Measurements from ENCODE around the gene BRMS1.

The BRMS1 gene

GRCh38 chr11:66341502-66342126, 3.3 kb downstream of the BRMS1 start:
- Histone ChIP-seq H3K23ac (ENCODE audit: low read length) (no peak overlapping the region), H3K27me3 (ENCODE audit: insufficient read depth, low read length) (no peaks in the 10 kb centered on the region), H4K8ac (ENCODE audit: low read depth, low read length) (no peak overlapping the region), H3K27ac (ENCODE audit: low read depth, low read length) (no peak overlapping the region), H3K14ac (ENCODE audit: low read length) (no peak overlapping the region), H2BK12ac (ENCODE audit: low read length) (no peak overlapping the region), H3K4ac (ENCODE audit: low read depth, low read length) (no peak overlapping the region), H3K79me2 (ENCODE audit: control insufficient read depth, insufficient read depth, low read length, poor library complexity) (peaks cover 5% of the 10 kb centered on the region), H3K4me3 (ENCODE audit: low read depth, low read length) (no peak overlapping the region), H4K91ac (ENCODE audit: low read depth, low read length) (no peak overlapping the region), H2AK5ac (ENCODE audit: low read length) (no peak overlapping the region), H2BK120ac (ENCODE audit: insufficient read depth, low read length, poor library complexity) (no peak overlapping the region), H3K79me1 (ENCODE audit: low read length) (peaks cover 3% of the 10 kb centered on the region), H3K4me2 (ENCODE audit: low read length) (no peak overlapping the region), H3K18ac (ENCODE audit: low read length) (no peak overlapping the region), H3K9ac (ENCODE audit: low read length) (no peak overlapping the region), H3K9me3 (ENCODE audit: insufficient read depth, low read depth, low read length) (peaks cover 4% of the 10 kb centered on the region), H4K12ac (ENCODE audit: low read depth, low read length) (no peak overlapping the region), H2AFZ (ENCODE audit: insufficient read depth, low read length, poor library complexity) (no peak overlapping the region), H3K4me1 (ENCODE audit: control insufficient read depth in 1 of 2, insufficient read depth in 2 of 2, low read length in 2 of 2) (peaks cover 5 to 6% of the 10 kb centered on the region in 2 experiments), H3K36me3 (ENCODE audit: control insufficient read depth in 1 of 2, insufficient read depth in 2 of 2, low read length in 2 of 2) (peaks cover 46 to 47% of the 10 kb centered on the region in 2 experiments), H2BK5ac (ENCODE audit: low read depth, low read length, poor library complexity) (no peak overlapping the region)
- WGBS (ENCODE audit: extremely low coverage, insufficient coverage, insufficient read length) = no CpG with 5 or more reads among the region's 21 CpGs
- no peak for DNase-seq

- no peak overlapping the region for H4K8ac ChIP-seq (ENCODE audit: low read depth, low read length)
- no CpG with 5 or more reads among the region's 28 CpGs for WGBS (ENCODE audit: extremely low coverage, insufficient coverage, insufficient read length)
These were observed 4.1 kb downstream of the BRMS1 start for GRCh38 chr11:66340596-66341501.

DNA sequence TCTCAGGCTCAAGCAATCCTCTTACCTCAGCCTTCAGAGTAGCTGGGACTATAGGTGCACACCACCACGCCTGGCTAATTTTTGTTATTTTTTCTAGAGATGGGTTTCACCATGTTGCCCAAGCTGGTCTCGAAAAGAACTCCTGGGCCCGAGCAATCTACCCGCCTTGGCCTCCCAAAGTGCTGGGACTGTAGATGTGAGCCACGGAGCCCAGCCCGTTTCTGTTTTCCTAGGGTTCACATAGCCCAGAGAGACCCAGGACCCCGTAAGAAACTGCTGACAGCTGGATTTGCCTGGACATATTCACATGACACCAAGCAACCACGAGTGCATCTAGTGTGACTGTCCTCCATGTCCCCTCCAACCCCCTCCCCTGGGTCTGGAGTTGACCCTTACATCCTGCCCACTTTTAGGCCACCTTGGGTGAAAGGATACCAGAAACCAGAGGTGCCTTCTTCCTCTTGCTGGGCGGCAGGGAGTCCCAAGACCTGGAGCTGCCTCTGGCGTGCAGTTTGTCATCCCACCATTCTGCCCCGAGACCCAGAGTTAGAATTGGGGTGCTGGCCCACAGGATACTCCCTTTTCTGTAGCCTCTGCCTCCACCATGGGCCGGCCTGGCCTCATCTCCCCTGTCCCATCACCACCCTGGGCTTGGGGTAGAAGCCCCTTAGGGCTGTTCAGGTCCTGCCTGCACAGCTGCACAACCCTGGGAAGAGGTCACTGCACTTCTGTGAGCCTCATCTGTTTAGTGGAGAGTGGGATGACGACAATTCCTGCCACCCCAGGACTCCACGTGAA, 5.0 kb downstream of the BRMS1 start:
- Histone ChIP-seq H3K27me3 (ENCODE audit: insufficient read depth, low read length) (no peaks in the 10 kb centered on the region), H3K79me1 (ENCODE audit: low read length) (peaks cover 10% of the 10 kb centered on the region), H2BK12ac (ENCODE audit: low read length) (no peak overlapping the region), H2BK120ac (ENCODE audit: insufficient read depth, low read length, poor library complexity) (no peak overlapping the region), H2AFZ (ENCODE audit: insufficient read depth, low read length, poor library complexity) (no peak overlapping the region), H3K18ac (ENCODE audit: low read length) (no peak overlapping the region), H3K14ac (ENCODE audit: low read length) (no peak overlapping the region), H2BK5ac (ENCODE audit: low read depth, low read length, poor library complexity) (no peak overlapping the region), H3K4ac (ENCODE audit: low read depth, low read length) (no peak overlapping the region), H3K23ac (ENCODE audit: low read length) (no peak overlapping the region), H3K9me3 (ENCODE audit: insufficient read depth, low read depth, low read length) (peaks cover 4% of the 10 kb centered on the region), H3K79me2 (ENCODE audit: control insufficient read depth, insufficient read depth, low read length, poor library complexity) (peaks cover 9% of the 10 kb centered on the region), H3K4me2 (ENCODE audit: low read length) (no peak overlapping the region), H3K4me3 (ENCODE audit: low read depth, low read length) (no peak overlapping the region), H4K91ac (ENCODE audit: low read depth, low read length) (no peak overlapping the region), H4K12ac (ENCODE audit: low read depth, low read length) (no peak overlapping the region), H4K8ac (ENCODE audit: low read depth, low read length) (no peak overlapping the region), H3K4me1 (ENCODE audit: control insufficient read depth in 1 of 2, insufficient read depth in 2 of 2, low read length in 2 of 2) (peaks cover 13 to 15% of the 10 kb centered on the region in 2 experiments), H3K27ac (ENCODE audit: low read depth, low read length) (no peak overlapping the region), H3K36me3 (ENCODE audit: control insufficient read depth in 1 of 2, insufficient read depth in 2 of 2, low read length in 2 of 2) (peaks cover 46 to 47% of the 10 kb centered on the region in 2 experiments), H3K9ac (ENCODE audit: low read length) (no peak overlapping the region), H2AK5ac (ENCODE audit: low read length) (no peak overlapping the region)
- DNase-seq = no peak
- no CpG with 5 or more reads among the region's 14 CpGs for WGBS (ENCODE audit: extremely low coverage, insufficient coverage, insufficient read length)

More at GRCh38 chr11:66340596-66341501, 4.1 kb downstream of the BRMS1 start:
- Histone ChIP-seq H3K27me3 (ENCODE audit: insufficient read depth, low read length) (no peaks in the 10 kb centered on the region), H3K18ac (ENCODE audit: low read length) (no peak overlapping the region), H2BK120ac (ENCODE audit: insufficient read depth, low read length, poor library complexity) (no peak overlapping the region), H3K27ac (ENCODE audit: low read depth, low read length) (no peak overlapping the region), H3K79me1 (ENCODE audit: low read length) (peaks cover 7% of the 10 kb centered on the region), H3K9ac (ENCODE audit: low read length) (no peak overlapping the region), H2AFZ (ENCODE audit: insufficient read depth, low read length, poor library complexity) (no peak overlapping the region), H3K9me3 (ENCODE audit: insufficient read depth, low read depth, low read length) (peaks cover 4% of the 10 kb centered on the region), H3K36me3 (ENCODE audit: control insufficient read depth in 1 of 2, insufficient read depth in 2 of 2, low read length in 2 of 2) (peaks cover 46 to 47% of the 10 kb centered on the region in 2 experiments), H4K12ac (ENCODE audit: low read depth, low read length) (no peak overlapping the region), H3K14ac (ENCODE audit: low read length) (no peak overlapping the region), H3K79me2 (ENCODE audit: control insufficient read depth, insufficient read depth, low read length, poor library complexity) (peaks cover 8% of the 10 kb centered on the region), H3K4me1 (ENCODE audit: control insufficient read depth in 1 of 2, insufficient read depth in 2 of 2, low read length in 2 of 2) (peaks cover 8 to 9% of the 10 kb centered on the region in 2 experiments), H3K4me3 (ENCODE audit: low read depth, low read length) (no peak overlapping the region), H3K4ac (ENCODE audit: low read depth, low read length) (no peak overlapping the region), H4K91ac (ENCODE audit: low read depth, low read length) (no peak overlapping the region), H2BK5ac (ENCODE audit: low read depth, low read length, poor library complexity) (no peak overlapping the region), H3K23ac (ENCODE audit: low read length) (no peak overlapping the region), H2BK12ac (ENCODE audit: low read length) (no peak overlapping the region), H2AK5ac (ENCODE audit: low read length) (no peak overlapping the region), H3K4me2 (ENCODE audit: low read length) (no peak overlapping the region)
- DNase-seq = no peak

DNA sequence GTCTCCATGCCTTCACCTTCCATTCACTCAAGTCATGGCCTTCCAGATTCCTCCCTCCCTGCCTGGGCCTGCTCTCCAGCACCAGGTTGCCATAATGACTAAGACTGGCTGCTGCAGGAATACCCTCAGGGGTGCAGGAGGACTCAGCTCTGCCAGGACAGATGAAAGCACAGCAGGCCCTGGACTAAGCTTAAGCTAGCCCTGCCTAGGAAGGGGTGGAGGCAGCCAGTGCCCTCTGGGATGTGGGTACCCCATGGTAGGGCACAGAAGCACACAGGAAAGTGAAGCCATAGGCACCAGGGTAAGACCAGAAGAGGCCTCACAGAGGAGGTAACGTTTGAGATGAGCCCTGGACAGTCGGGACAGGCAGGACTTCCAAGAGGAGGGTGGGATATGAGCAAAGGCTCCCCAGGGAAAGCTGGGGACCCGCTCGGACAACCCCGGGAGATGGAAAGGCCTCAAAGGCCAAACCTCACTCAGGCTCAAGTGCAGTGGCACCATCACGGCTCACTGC, 5.7 kb downstream of the BRMS1 start:
- no peak for DNase-seq
- Histone ChIP-seq H2BK120ac (ENCODE audit: insufficient read depth, low read length, poor library complexity) (no peak overlapping the region), H4K12ac (ENCODE audit: low read depth, low read length) (no peak overlapping the region), H3K4me1 (ENCODE audit: control insufficient read depth in 1 of 2, insufficient read depth in 2 of 2, low read length in 2 of 2) (peaks cover 13 to 15% of the 10 kb centered on the region in 2 experiments), H3K79me2 (ENCODE audit: control insufficient read depth, insufficient read depth, low read length, poor library complexity) (peaks cover 4% of the 10 kb centered on the region), H3K27ac (ENCODE audit: low read depth, low read length) (no peak overlapping the region), H3K4me2 (ENCODE audit: low read length) (no peak overlapping the region), H3K18ac (ENCODE audit: low read length) (no peak overlapping the region), H4K8ac (ENCODE audit: low read depth, low read length) (no peak overlapping the region), H3K4ac (ENCODE audit: low read depth, low read length) (no peak overlapping the region), H2BK12ac (ENCODE audit: low read length) (no peak overlapping the region), H3K36me3 (ENCODE audit: control insufficient read depth in 1 of 2, insufficient read depth in 2 of 2, low read length in 2 of 2) (peaks cover 46 to 47% of the 10 kb centered on the region in 2 experiments), H3K23ac (ENCODE audit: low read length) (no peak overlapping the region), H3K9ac (ENCODE audit: low read length) (no peak overlapping the region), H3K4me3 (ENCODE audit: low read depth, low read length) (no peak overlapping the region), H2AFZ (ENCODE audit: insufficient read depth, low read length, poor library complexity) (no peak overlapping the region), H2BK5ac (ENCODE audit: low read depth, low read length, poor library complexity) (no peak overlapping the region), H3K9me3 (ENCODE audit: insufficient read depth, low read depth, low read length) (peaks cover 4% of the 10 kb centered on the region), H3K79me1 (ENCODE audit: low read length) (peaks cover 7% of the 10 kb centered on the region), H3K14ac (ENCODE audit: low read length) (no peak overlapping the region), H3K27me3 (ENCODE audit: insufficient read depth, low read length) (no peaks in the 10 kb centered on the region), H2AK5ac (ENCODE audit: low read length) (no peak overlapping the region), H4K91ac (ENCODE audit: low read depth, low read length) (no peak overlapping the region)
- no CpG with 5 or more reads among the region's 6 CpGs for WGBS (ENCODE audit: extremely low coverage, insufficient coverage, insufficient read length)

Data from trophoblast cell (in vitro differentiated cells and primary cell).